Subcutaneous adipose tissue (tissue), 4 donors: Measurements from ENCODE around the gene AHSG. TPM values are rescaled to one million over a fixed set of nuclear protein-coding genes. Genes with fewer than 3 reads are reported as not detected.

ENCODE experiments used
- total RNA-seq, 4 donors: library from RNA; depleted of rRNA; stranded (reverse); fragments of >200 nt; gene quantifications; one replicate each; pipeline ENCODE4 v1.1.0, GENCODE V29; 2016
- TF ChIP-seq, protein P1 (sequence below): fragments of 450-650 bp; IDR thresholded peaks from one replicate; pipeline ENCODE4 v1.5.1; 2016; ENCODE audit warnings: low read depth, mild to moderate bottlenecking, control low read depth, antibody characterized with exemption, moderate library complexity

AHSG gene
- total RNA-seq, 4 donors from 2014 or later: not detected

DNA sequence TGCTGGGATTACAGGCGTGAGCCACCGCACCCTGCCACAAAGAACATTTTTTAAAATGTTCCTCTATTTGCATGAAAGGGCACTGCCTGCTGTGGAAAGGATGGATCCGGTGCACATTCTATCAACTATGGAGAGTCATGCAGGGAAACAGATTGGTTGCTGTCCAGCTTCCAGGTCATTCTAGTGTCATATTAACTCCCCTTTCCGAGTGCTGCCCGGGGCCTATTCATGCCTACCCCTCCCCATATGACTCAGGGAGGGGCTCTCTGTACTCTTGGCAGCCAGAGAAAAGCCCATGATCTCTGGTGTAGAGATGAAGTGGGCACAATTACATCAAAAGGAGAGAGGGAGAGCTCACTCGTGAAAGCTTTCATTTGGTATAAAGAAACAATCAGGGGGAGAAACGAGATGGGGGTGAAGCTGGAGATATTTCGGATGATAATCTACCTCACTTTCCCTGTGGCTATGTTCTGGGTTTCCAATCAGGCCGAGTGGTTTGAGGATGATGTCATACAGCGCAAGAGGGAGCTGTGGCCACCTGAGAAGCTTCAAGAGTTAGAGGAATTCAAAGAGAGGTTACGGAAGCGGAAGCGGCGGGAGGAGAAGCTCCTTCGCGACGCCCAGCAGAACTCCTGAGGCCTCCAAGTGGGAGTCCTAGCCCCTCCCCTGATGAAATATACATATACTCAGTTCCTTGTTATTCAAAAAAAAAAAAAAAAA lies 16.1 kb upstream of the AHSG start:
- TF ChIP-seq, protein P1, sequence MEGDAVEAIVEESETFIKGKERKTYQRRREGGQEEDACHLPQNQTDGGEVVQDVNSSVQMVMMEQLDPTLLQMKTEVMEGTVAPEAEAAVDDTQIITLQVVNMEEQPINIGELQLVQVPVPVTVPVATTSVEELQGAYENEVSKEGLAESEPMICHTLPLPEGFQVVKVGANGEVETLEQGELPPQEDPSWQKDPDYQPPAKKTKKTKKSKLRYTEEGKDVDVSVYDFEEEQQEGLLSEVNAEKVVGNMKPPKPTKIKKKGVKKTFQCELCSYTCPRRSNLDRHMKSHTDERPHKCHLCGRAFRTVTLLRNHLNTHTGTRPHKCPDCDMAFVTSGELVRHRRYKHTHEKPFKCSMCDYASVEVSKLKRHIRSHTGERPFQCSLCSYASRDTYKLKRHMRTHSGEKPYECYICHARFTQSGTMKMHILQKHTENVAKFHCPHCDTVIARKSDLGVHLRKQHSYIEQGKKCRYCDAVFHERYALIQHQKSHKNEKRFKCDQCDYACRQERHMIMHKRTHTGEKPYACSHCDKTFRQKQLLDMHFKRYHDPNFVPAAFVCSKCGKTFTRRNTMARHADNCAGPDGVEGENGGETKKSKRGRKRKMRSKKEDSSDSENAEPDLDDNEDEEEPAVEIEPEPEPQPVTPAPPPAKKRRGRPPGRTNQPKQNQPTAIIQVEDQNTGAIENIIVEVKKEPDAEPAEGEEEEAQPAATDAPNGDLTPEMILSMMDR: no peak

DNA sequence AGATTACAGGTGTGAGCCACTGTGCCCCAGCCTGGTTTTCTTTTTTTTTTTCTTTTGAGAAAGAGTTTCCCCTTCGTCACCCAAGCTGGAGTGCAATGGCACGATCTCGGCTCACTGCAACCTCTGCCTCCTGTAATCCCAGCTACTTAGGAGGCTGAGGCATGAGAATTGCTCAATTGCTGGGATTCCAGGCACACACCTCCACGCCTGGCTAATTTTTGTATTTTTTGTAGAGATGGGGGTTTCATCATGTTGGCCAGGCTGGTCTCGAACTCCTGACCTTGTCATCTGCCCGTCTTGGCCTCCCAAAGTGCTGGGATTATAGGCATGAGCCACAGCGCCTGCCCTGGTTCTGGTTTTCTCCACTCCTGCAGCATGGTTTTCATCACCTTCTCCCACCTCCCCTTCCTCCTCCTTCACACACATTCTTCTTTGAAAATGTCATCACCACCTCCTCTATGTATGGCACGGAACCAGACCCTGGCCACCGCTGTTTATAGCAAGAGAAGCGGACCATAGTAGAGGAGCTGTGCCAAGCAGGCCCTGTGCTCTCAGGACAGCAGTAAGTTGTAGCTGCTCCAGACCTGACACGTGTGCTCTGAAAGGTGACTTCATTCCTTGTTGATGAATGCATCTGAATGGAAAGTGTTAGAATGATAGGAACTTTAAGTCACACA lies 14.6 kb upstream of the AHSG start:
- TF ChIP-seq, protein P1: no peak

DNA sequence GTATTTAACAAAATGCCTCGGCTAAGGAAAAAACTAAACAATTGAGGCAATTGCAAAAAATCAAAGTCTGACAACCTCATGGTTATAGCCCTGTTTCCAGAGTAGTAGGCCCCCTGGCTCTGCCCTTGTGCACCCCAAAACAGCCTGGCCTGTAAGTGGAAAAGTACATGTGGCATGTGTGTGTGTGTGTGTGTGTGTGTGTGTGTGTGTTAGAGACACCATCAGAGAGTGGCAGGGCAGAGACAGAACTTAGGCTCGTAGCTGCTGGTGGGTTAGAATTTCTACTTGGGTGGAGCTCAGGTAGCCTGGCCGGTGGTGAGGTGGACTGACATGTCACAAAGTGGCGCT lies 14.1 kb upstream of the AHSG start:
- TF ChIP-seq, protein P1: no peak

DNA sequence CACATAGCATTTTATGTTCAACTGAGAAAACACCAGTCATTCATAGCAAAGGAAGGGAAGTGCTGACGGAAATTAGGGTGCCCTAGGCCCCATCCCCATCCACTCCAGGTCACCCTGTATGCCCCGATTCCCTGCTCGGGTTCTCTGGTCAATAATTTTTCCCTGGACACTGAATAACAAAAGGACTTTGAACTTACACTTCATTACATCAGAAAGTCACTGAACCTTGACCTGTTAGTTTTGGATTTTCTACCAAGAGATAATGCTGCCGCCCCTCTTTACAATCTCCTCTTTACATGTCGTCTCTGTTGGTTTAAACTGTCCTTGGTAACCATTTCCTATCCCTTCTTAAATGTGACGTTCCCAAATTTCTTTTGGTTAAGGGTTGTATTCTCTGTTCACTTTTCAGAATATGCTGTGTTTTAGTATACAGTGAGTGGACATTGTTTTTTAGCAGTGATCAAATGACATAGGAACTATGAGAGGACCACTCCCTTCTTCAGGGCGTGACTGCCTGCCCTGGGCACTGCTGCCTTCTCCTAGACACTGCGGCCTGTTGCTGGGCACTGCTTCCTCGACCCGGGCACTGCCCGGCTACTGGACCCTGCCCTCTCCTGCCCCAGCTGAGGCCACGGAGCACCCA lies 13.6 kb upstream of the AHSG start:
- TF ChIP-seq, protein P1: no peak

DNA sequence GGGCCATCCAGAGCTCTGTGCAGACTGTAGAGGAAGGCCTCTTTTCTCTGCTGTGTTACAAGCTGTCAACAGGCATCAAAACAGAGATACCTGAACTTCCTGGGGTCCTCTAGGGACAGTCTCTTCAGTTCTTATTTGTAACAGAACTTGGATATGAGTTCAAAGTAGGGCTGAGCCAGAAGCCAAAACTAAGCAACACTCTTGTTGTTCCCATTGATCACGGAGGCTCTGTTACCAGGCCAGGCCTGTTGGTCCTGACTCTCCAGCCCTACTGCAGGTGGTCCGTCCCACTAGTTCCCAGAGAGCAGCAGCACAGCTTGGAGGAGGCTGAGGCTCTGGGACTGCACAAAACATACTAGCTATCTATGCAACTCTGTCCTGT lies 13.1 kb upstream of the AHSG start:
- TF ChIP-seq, protein P1: no peak

DNA sequence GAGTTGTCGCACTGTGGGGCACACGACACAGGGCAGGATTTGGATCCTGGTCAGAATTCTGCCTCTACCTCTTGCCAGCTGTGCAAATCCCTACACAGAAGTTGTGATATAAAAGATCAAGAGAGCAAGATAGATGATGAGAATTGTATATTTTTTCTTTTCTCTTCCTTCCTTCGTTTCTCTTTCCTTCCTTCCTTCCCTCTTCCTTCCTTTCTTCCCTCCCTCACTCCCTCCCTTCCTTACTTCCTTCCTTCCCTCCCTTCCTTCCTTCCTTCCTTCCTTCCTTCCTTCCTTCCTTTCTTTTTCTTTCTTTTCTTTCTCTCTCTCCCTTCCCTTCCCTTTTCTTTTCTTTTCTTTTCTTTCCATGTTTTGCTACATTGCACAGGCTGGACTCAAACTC lies 12.0 kb upstream of the AHSG start:
- TF ChIP-seq, protein P1: no peak

DNA sequence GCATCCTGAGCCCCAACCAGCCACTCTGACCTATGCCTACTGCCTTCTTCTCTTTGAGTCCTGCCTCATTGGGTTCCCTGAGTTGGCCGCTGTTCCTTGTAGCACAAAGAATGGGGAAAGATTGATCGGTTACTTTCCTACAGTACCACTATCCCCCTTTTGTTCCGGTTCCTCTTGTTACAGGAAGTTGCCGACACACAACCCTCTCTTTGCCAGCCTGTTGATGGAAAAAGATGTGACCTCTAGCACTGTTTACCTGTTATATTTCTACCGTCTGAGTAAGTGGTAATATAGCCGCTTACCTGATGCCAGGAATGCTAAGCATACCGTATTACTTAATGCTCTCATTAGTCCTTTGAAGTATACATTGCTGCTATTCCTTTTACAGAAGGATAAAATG lies 9.7 kb upstream of the AHSG start:
- TF ChIP-seq, protein P1: no peak
